H1 (cell line): ENCODE results near the gene HDAC3. TPM values are rescaled to one million over a fixed set of nuclear protein-coding genes. Genes with fewer than 3 reads are reported as not detected.

ENCODE experiments used
- CHD7 ChIP-seq: fragments of 300-600 bp; sonication (generic); IDR thresholded peaks from 2 replicates; pipeline ENCODE4 v1.7.1; 2012; ENCODE audit warnings: low read length, moderate library complexity, mild to moderate bottlenecking, inconsistent platforms; ENCODE audit not compliant: insufficient replicate concordance
- CTCF ChIP-seq, 3 experiments: IDR thresholded peaks; 1 replicate in 2 of 3; 2 replicates in 1 of 3; pipeline versions ENCODE4 v1.5.1 to v1.6.1; 2011; ENCODE audit warnings: low read length in 3 of 3, mild to moderate bottlenecking in 3 of 3, inconsistent platforms in 2 of 3, low read depth in 1 of 3, moderate library complexity in 1 of 3; ENCODE audit not compliant: insufficient read depth in 1 of 3; ENCODE audit errors: control extremely low read depth in 1 of 3
- E2F6 ChIP-seq: IDR thresholded peaks from 2 replicates; pipeline ENCODE4 v1.6.1; 2012; ENCODE audit warnings: inconsistent platforms
- FOSL1 ChIP-seq: IDR thresholded peaks from 2 replicates; pipeline ENCODE4 v1.6.1; 2011; ENCODE audit warnings: mild to moderate bottlenecking, low read depth, low read length, moderate library complexity; ENCODE audit not compliant: insufficient read depth
- JUN ChIP-seq: IDR thresholded peaks from 2 replicates; pipeline ENCODE4 v1.6.1; 2011; ENCODE audit warnings: low read depth, mild to moderate bottlenecking, improper control_type of control experiment, low read length
- RAD21 ChIP-seq, 2 experiments: IDR thresholded peaks in 1 of 2; conservative IDR thresholded peaks in 1 of 2; 2 replicates each; pipeline ENCODE4 v1.6.1; 2011; ENCODE audit warnings: low read depth in 2 of 2, low read length in 2 of 2, improper control_type of control experiment in 1 of 2, inconsistent platforms in 1 of 2, mild to moderate bottlenecking in 1 of 2, moderate library complexity in 1 of 2
- RBBP5 ChIP-seq: IDR thresholded peaks from 2 replicates; pipeline ENCODE4 v1.7.1; 2012; ENCODE audit warnings: low read depth, mild to moderate bottlenecking, inconsistent platforms, low read length, moderate library complexity, borderline replicate concordance
- polyA plus RNA-seq, 7 experiments: library from polyadenylated mRNA; depleted of rRNA in 3 of 7; stranded (reverse) in 5 of 7; unstranded in 2 of 7; fragments of >200 nt in 5 of 7; fragments of 200-250 nt in 2 of 7; gene quantifications; 1 replicate in 5 of 7; 2 replicates in 1 of 7; 4 replicates in 1 of 7; pipeline versions ENCODE4 v1.2.1 to v1.2.3, GENCODE V29; 2011 to 2013; ENCODE audit warnings: missing spikeins in 2 of 7, mixed read lengths in 2 of 7
- total RNA-seq: library from RNA; stranded (reverse); fragmentation: NEBNext Ultra II Directional; extraction: Animal tissue kit (Norgen Biotek cat#: 25700); gene quantifications from 2 replicates; pipeline ENCODE4 v1.2.1, GENCODE V29; 2021

Gene HDAC3
- total and polyA plus RNA-seq, 2 of the 8 experiments (the other 6 are each of a cell fraction or from before 2014, with no cell fraction given): 99.0 to 120 TPM

- no peak for TF ChIP-seq CHD7
- no peak for TF ChIP-seq JUN
- TF ChIP-seq RBBP5: no peak
- no peak for TF ChIP-seq FOSL1
- TF ChIP-seq RAD21 (IDR thresholded peaks at IDR 0.05 in 1 of 2, conservative IDR thresholded peaks at IDR 0.05 in 1 of 2; ENCODE audit: low read depth in 2 of 2, low read length in 2 of 2): no peak
- TF ChIP-seq CTCF (IDR thresholded peaks at IDR 0.05; ENCODE audit: control extremely low read depth in 1 of 3, insufficient read depth in 1 of 3, low read depth in 1 of 3, low read length in 3 of 3): no peak
- no peak for TF ChIP-seq E2F6
Observed at GRCh38 chr5:141655020-141655419, 18.4 kb upstream of the HDAC3 start (continued).
